Endothelial cell of umbilical vein (primary cell): Measurements from ENCODE around the gene NT5C. TPM values are rescaled to one million over a fixed set of nuclear protein-coding genes. Genes with fewer than 3 reads are reported as not detected.

Source experiments
- BruUV-seq: library from RNA; stranded (reverse); fragments of 400-500 nt; replicated peaks from 2 replicates; lab custom pipeline; 2021; lab: Mats Ljungman, UMichigan
- CTCF ChIA-PET: fragments of 300-600, 350-600 bp; sonication (Branson Sonifier 250); formaldehyde crosslinking; loops from one replicate; lab custom pipeline; 2021; ENCODE audit warnings: antibody characterized with exemption, inconsistent platforms; lab: Charles Lee
- POLR2A ChIA-PET: fragments of 300-600, 350-600 bp; sonication (Branson Sonifier 250); formaldehyde crosslinking; loops from one replicate; lab custom pipeline; 2021; ENCODE audit warnings: antibody characterized with exemption, inconsistent platforms; lab: Charles Lee
- DNase-seq: peaks from one replicate; pipeline ENCODE4 v3.0.0-alpha.2; 2011; ENCODE audit warnings: low read depth, low spot score
- FAIRE-seq: peaks from 2 replicates; lab custom pipeline; 2011; peaks lifted over from hg19 to GRCh38; lab: Jason Lieb, UNC
- H2AFZ ChIP-seq: 2 replicates; pipeline ENCODE4 v1.6.0; 2012; ENCODE audit warnings: low read depth, low read length, control low read depth, inconsistent platforms
- H3K27ac ChIP-seq: 2 replicates; pipeline ENCODE4 v1.5.1; 2011; ENCODE audit warnings: low read depth, mild to moderate bottlenecking, control low read depth, low read length, moderate library complexity; ENCODE audit not compliant: insufficient read depth
- H3K27me3 ChIP-seq, 2 experiments: 2 replicates each; pipeline versions ENCODE4 v1.6.0 to v1.6.1; 2011; ENCODE audit warnings: low read length in 2 of 2, mixed read lengths in 1 of 2; ENCODE audit not compliant: control insufficient read depth in 2 of 2, insufficient read depth in 2 of 2
- H3K36me3 ChIP-seq, 2 experiments: 2 replicates in 1 of 2; 3 replicates in 1 of 2; pipeline ENCODE4 v1.5.1; 2011; ENCODE audit warnings: low read length in 2 of 2, mild to moderate bottlenecking in 1 of 2, moderate library complexity in 1 of 2; ENCODE audit not compliant: control insufficient read depth in 2 of 2, insufficient read depth in 2 of 2; ENCODE audit errors: extremely low read depth in 1 of 2
- H3K4me1 ChIP-seq: 3 replicates; pipeline ENCODE4 v1.5.1; 2011; ENCODE audit warnings: mild to moderate bottlenecking, low read length; ENCODE audit not compliant: control insufficient read depth, insufficient read depth; ENCODE audit errors: extremely low read depth
- H3K4me2 ChIP-seq: 2 replicates; pipeline ENCODE4 v1.6.1; 2011; ENCODE audit warnings: low read length, control low read depth, mixed read lengths; ENCODE audit not compliant: insufficient read depth
- H3K4me3 ChIP-seq, 3 experiments: fragments of 200-600 bp in 1 of 3; sonication (generic), shearing (Covaris generic) in 1 of 3; replicated peaks in 1 of 3; 2 replicates each; pipeline ENCODE4 v1.5.1; 2011 to 2016; ENCODE audit warnings: control low read depth in 3 of 3, low read length in 3 of 3, mild to moderate bottlenecking in 2 of 3, inconsistent platforms in 1 of 3, low read depth in 1 of 3, moderate library complexity in 1 of 3; ENCODE audit not compliant: insufficient read depth in 1 of 3
- H3K79me2 ChIP-seq: 2 replicates; pipeline ENCODE4 v1.6.0; 2012; ENCODE audit warnings: low read length, inconsistent platforms; ENCODE audit not compliant: control insufficient read depth, insufficient read depth
- H3K9ac ChIP-seq: replicated peaks from 2 replicates; pipeline ENCODE3; 2011; ENCODE audit warnings: low read length, control low read depth; ENCODE audit not compliant: insufficient read depth; ENCODE audit errors: extremely low read depth
- H3K9me1 ChIP-seq: replicated peaks from 3 replicates; pipeline ENCODE4 v1.6.0; 2011; ENCODE audit warnings: mild to moderate bottlenecking, low read length; ENCODE audit not compliant: control insufficient read depth, insufficient read depth; ENCODE audit errors: extremely low read depth
- H3K9me3 ChIP-seq: replicated peaks from 2 replicates; pipeline ENCODE4 v1.5.1; 2012; ENCODE audit warnings: low read length, inconsistent platforms; ENCODE audit not compliant: control insufficient read depth, insufficient read depth
- H4K20me1 ChIP-seq: replicated peaks from 2 replicates; pipeline ENCODE3; 2011; ENCODE audit warnings: mild to moderate bottlenecking, low read length; ENCODE audit not compliant: control insufficient read depth, insufficient read depth; ENCODE audit errors: extremely low read depth
- CTCF ChIP-seq, 2 donors: IDR thresholded peaks; 1 replicate in 1 of 2; 2 replicates in 1 of 2; pipeline ENCODE4 v1.5.1; 2011; ENCODE audit warnings: low read length in 2 of 2, mild to moderate bottlenecking in 2 of 2, moderate library complexity in 2 of 2, control low read depth in 1 of 2, inconsistent platforms in 1 of 2, low read depth in 1 of 2; ENCODE audit not compliant: insufficient read depth in 1 of 2; ENCODE audit errors: extremely low read depth in 1 of 2
- EZH2 ChIP-seq: IDR thresholded peaks from 2 replicates; pipeline ENCODE4 v1.6.1; 2012; ENCODE audit warnings: borderline replicate concordance, low read depth, mild to moderate bottlenecking, moderate library complexity, low read length, inconsistent platforms; ENCODE audit not compliant: severe bottlenecking
- GATA2 ChIP-seq: IDR thresholded peaks from 2 replicates; pipeline ENCODE4 v1.7.0; 2011; ENCODE audit warnings: low read depth, mild to moderate bottlenecking, moderate library complexity, mixed read lengths, low read length; ENCODE audit not compliant: insufficient read length, insufficient read depth
- MAX ChIP-seq: IDR thresholded peaks from 2 replicates; pipeline ENCODE4 v1.6.1; 2011; ENCODE audit not compliant: insufficient read depth, insufficient read length
- MYC ChIP-seq: IDR thresholded peaks from one replicate; pipeline ENCODE4 v1.6.1; 2011; ENCODE audit warnings: mild to moderate bottlenecking, low read depth, low read length
- POLR2A ChIP-seq: IDR thresholded peaks from 2 replicates; pipeline ENCODE4 v1.6.1; 2012; ENCODE audit warnings: low read depth, mild to moderate bottlenecking, control low read depth, low read length
- POLR2AphosphoS5 ChIP-seq: IDR thresholded peaks from 2 replicates; pipeline ENCODE4 v1.6.1; 2012; ENCODE audit warnings: low read depth, mild to moderate bottlenecking, control low read depth, low read length, moderate library complexity; ENCODE audit not compliant: insufficient read depth
- dilution Hi-C: fragments of 300-500 bp; cut with MboI; formaldehyde crosslinking; loops from one replicate; pipeline ENCODE4 v1.15.0; 2019; ENCODE audit warnings: low sequenced_read_pairs; ENCODE audit not compliant: extremely low pct_ligation_motif_present
- intact Hi-C: fragments of 100-400 bp; cut with micrococcal nuclease; formaldehyde crosslinking; loops from one replicate; pipeline ENCODE4 v1.10.0; 2022
- polyA plus RNA-seq, 4 experiments: library from polyadenylated mRNA; depleted of rRNA in 3 of 4; stranded (reverse) in 3 of 4; unstranded in 1 of 4; fragments of >200 nt; gene quantifications; 2 replicates each; pipeline versions ENCODE4 v1.2.1 to v1.2.3, GENCODE V29; 2011 to 2012; ENCODE audit warnings: missing spikeins in 1 of 4
- total RNA-seq: library from RNA; stranded (reverse); gene quantifications from 2 replicates; pipeline ENCODE4 v1.2.3, GENCODE V29; 2021

NT5C gene
- total and polyA plus RNA-seq, 2 donors (not counting 3 experiments of a cell fraction or from before 2014, with no cell fraction given), result 29.1 to 39.2 TPM

GRCh38 chr17:75152922-75153779 lies 21.6 kb upstream of the NT5C start:
- Histone ChIP-seq H3K9me1 (no peaks in the 10 kb centered on the region), H3K9ac (peak overlapping the region; percentile 75), H2AFZ (no peak overlapping the region), H3K27me3 (no peaks in the 10 kb centered on the region), H3K9me3 (no peaks in the 10 kb centered on the region), H3K4me1 (peaks cover 14% of the 10 kb centered on the region), H3K36me3 (peaks cover 3 to 5% of the 10 kb centered on the region in 2 experiments), H3K4me3 (peak overlapping the region; percentile 57 to 83 (median 62)), H3K4me2 (peak overlapping the region; percentile 77), H3K79me2 (peaks cover 61% of the 10 kb centered on the region), H3K27ac (peak overlapping the region; percentile 60), H4K20me1 (no peaks in the 10 kb centered on the region)
- intact Hi-C loops (no loop called here), dilution Hi-C loops (no loop called here)
- TSS peak; percentile 40 for BruUV-seq
- FAIRE-seq, result peak; percentile 80
- POLR2A ChIA-PET, result interaction anchor here (0.9 kb wide), 1 partner anchor 16 kb away, joined by 3 read pairs; no protein-coding TSS in a partner anchor
- TF ChIP-seq POLR2A, result no peak
- no peak for TF ChIP-seq MYC
- TF ChIP-seq MAX, result no peak
- peak; percentile 49 for DNase-seq
- CTCF ChIA-PET, result interaction anchor here (1.1 kb wide), 1 partner anchor 19 kb away, joined by 3 read pairs; no protein-coding TSS in a partner anchor

- Histone ChIP-seq H4K20me1 (no peaks in the 10 kb centered on the region), H3K36me3 (peaks cover 6 to 10% of the 10 kb centered on the region in 2 experiments), H3K27me3 (no peaks in the 10 kb centered on the region), H3K4me2 (peak overlapping the region; percentile 77), H3K79me2 (peaks cover 67% of the 10 kb centered on the region), H3K4me3 (peak overlapping the region; percentile 57 to 83 (median 62)), H3K9me1 (no peaks in the 10 kb centered on the region), H3K9me3 (no peaks in the 10 kb centered on the region), H3K9ac (peak overlapping the region; percentile 75), H3K4me1 (peaks cover 14% of the 10 kb centered on the region), H3K27ac (peak overlapping the region; percentile 31), H2AFZ (no peak overlapping the region)
- FAIRE-seq (peak; percentile 37), DNase-seq (no peak)
- POLR2A ChIA-PET, result no interaction called here
- no TSS peak for BruUV-seq
- TF ChIP-seq GATA2, result no peak
- no peak for TF ChIP-seq POLR2AphosphoS5
- TF ChIP-seq MYC, result no peak
- no peak for TF ChIP-seq EZH2
- no peak for TF ChIP-seq CTCF (IDR thresholded peaks at IDR 0.05; ENCODE audit: extremely low read depth in 1 of 2, insufficient read depth in 1 of 2, low read depth in 1 of 2, low read length in 2 of 2)
- no peak for TF ChIP-seq POLR2A
- dilution Hi-C loops, result no loop called here
- CTCF ChIA-PET, result interaction anchor here (1.1 kb wide), 1 partner anchor 18 kb away, joined by 3 read pairs; no protein-coding TSS in a partner anchor
- intact Hi-C loops, result no loop called here
Observed at GRCh38 chr17:75152523-75152921, 21.0 kb upstream of the NT5C start.
